Esophagus muscularis mucosa (tissue), 3 donors: ENCODE measurements around the gene ZNF91.

Experiments
- CTCF ChIP-seq, 3 experiments: fragments of 200-600 bp in 2 of 3; fragments of 450-650 bp in 1 of 3; sonication (generic) in 2 of 3; IDR thresholded peaks; one replicate each; pipeline ENCODE4 v1.5.1; 2017 to 2019; ENCODE audit warnings: antibody characterized with exemption in 3 of 3, mild to moderate bottlenecking in 2 of 3, moderate library complexity in 1 of 3
- EP300 ChIP-seq: sonication (generic); formaldehyde crosslinking; IDR thresholded peaks from one replicate; pipeline ENCODE4 v1.6.1; 2017; ENCODE audit warnings: antibody characterized with exemption

GRCh38 chr19:23440207-23440606 is 44.9 kb upstream of the ZNF91 start:
- TF ChIP-seq EP300 (no peak), CTCF (IDR thresholded peaks at IDR 0.05) (no peak)
